Esophagus squamous epithelium (tissue), 5 donors: ENCODE data around the gene PTPRN2. TPM values are rescaled to one million over a fixed set of nuclear protein-coding genes. Genes with fewer than 3 reads are reported as not detected.

Experiments
- DNase-seq: peaks from one replicate; lab custom pipeline; 2025; lab: John Stamatoyannopoulos, UW
- H3K27ac ChIP-seq, 4 donors: fragments of 200-600 bp; sonication (generic); one replicate each; pipeline ENCODE4 v1.5.1; 2016 to 2019; ENCODE audit warnings: mild to moderate bottlenecking in 1 of 4
- H3K27me3 ChIP-seq, 4 donors: fragments of 200-600 bp; sonication (generic); 1 replicate in 3 of 4; 2 replicates in 1 of 4; pipeline versions ENCODE4 v1.5.1 to v1.6.0; 2017 to 2021; ENCODE audit warnings: antibody characterized with exemption in 1 of 4
- H3K36me3 ChIP-seq, 3 donors: fragments of 200-600 bp; sonication (generic); one replicate each; pipeline ENCODE4 v1.5.1; 2016 to 2019
- H3K4me1 ChIP-seq, 3 donors: fragments of 200-600 bp; sonication (generic); one replicate each; pipeline ENCODE4 v1.5.1; 2017 to 2019
- H3K4me3 ChIP-seq, 4 donors: fragments of 200-600 bp; sonication (generic); 1 replicate in 3 of 4; 2 replicates in 1 of 4; pipeline ENCODE4 v1.5.1; 2016 to 2019; ENCODE audit warnings: mild to moderate bottlenecking in 2 of 4, moderate library complexity in 1 of 4
- H3K9me3 ChIP-seq, 3 donors: fragments of 200-600 bp; sonication (generic); one replicate each; pipeline ENCODE4 v1.5.1; 2016 to 2019
- CTCF ChIP-seq, 6 experiments: fragments of 450-650 bp in 4 of 6; fragments of 200-600 bp in 2 of 6; sonication (generic) in 2 of 6; IDR thresholded peaks; one replicate each; pipeline ENCODE4 v1.5.1; 2016 to 2019; ENCODE audit warnings: antibody characterized with exemption in 6 of 6, mild to moderate bottlenecking in 4 of 6, moderate library complexity in 4 of 6
- POLR2A ChIP-seq, 4 donors: fragments of 450-650 bp; IDR thresholded peaks; one replicate each; pipeline ENCODE4 v1.6.1; 2017; ENCODE audit warnings: antibody characterized with exemption in 4 of 4, mild to moderate bottlenecking in 4 of 4, moderate library complexity in 3 of 4
- WGBS, 2 donors: methylation state at CpG; one replicate each; pipeline ENCODE4 v1.1.5; 2018; 5-methylcytosine and 5-hydroxymethylcytosine counted together
- intact Hi-C: fragments of 100-400 bp; cut with DNase I; formaldehyde crosslinking; loops from one replicate; pipeline ENCODE4 v1.15.0; 2022
- total RNA-seq, 4 donors: library from RNA; depleted of rRNA; stranded (reverse); fragments of >200 nt; gene quantifications; one replicate each; pipeline ENCODE4 v1.1.0, GENCODE V29; 2016
- donor health status: DM: yes; HTN: yes; CAD: no.

The PTPRN2 gene
- total RNA-seq, 4 donors from 2014 or later, result 0.38 to 2.7 (median 1.0) TPM

GRCh38 chr7:157604661-157605381, 982.8 kb downstream of the PTPRN2 start:
- H3K9me3 ChIP-seq, result no peaks in the 10 kb centered on the region
- H3K27ac ChIP-seq, result no peak overlapping the region
- peaks cover 0 to 7% (median 0%) of the 10 kb centered on the region in 4 donors for H3K27me3 ChIP-seq
- H3K4me3 ChIP-seq, result no peak overlapping the region
- no peaks in the 10 kb centered on the region for H3K4me1 ChIP-seq
- TF ChIP-seq POLR2A (IDR thresholded peaks at IDR 0.05), result no peak
- TF ChIP-seq CTCF (IDR thresholded peaks at IDR 0.05), result no peak
- H3K36me3 ChIP-seq, result no peaks in the 10 kb centered on the region
- DNase-seq, result no peak
- intact Hi-C loops, result no loop called here
- WGBS, 2 donors, result 87 to 90% methylated on average over 12 to 14 of the region's 21 CpGs

DNA sequence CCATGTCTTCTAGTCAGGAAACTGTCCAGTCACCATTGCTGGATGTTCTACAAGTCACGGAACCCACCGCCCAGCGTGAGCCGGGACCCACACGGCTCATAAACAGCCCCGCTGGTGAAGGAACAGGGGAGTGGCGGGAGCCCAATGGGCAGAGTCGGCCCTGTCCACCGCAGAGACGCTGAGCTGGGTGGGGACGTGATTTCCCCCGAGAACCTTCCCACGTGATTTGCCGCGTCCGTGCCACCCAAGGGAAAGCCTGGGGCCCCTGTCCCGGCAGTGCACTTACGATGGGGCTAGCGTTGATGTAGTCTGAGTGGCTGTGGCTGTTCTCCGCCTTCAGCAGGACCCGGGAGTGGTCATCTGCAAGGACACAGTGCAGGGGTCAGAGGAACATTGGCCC, 983.9 kb downstream of the PTPRN2 start:
- WGBS, 2 donors, result 86% methylated on average over 8 of the region's 21 CpGs; no CpG with 5 or more reads in 1 of the 2 donors
- Histone ChIP-seq H3K27ac (no peak overlapping the region), H3K4me1 (no peaks in the 10 kb centered on the region), H3K27me3 (peaks cover 0 to 7% (median 0%) of the 10 kb centered on the region in 4 donors), H3K9me3 (no peaks in the 10 kb centered on the region), H3K36me3 (no peaks in the 10 kb centered on the region), H3K4me3 (no peak overlapping the region)
- intact Hi-C loops, result no loop called here
- DNase-seq, result no peak
- no peak for TF ChIP-seq CTCF (IDR thresholded peaks at IDR 0.05)
- no peak for TF ChIP-seq POLR2A (IDR thresholded peaks at IDR 0.05)

GRCh38 chr7:157603005-157603404, 984.6 kb downstream of the PTPRN2 start:
- intact Hi-C loops, result no loop called here
- no peak overlapping the region for H3K27ac ChIP-seq
- WGBS, 2 donors, result 81 to 100% methylated on average over 1 to 6 of the region's 9 CpGs
- no peaks in the 10 kb centered on the region for H3K4me1 ChIP-seq
- no peak for DNase-seq
- H3K4me3 ChIP-seq, result no peak overlapping the region
- peaks cover 0 to 7% (median 0%) of the 10 kb centered on the region in 4 donors for H3K27me3 ChIP-seq
- H3K36me3 ChIP-seq, result no peaks in the 10 kb centered on the region
- H3K9me3 ChIP-seq, result no peaks in the 10 kb centered on the region
- TF ChIP-seq POLR2A (IDR thresholded peaks at IDR 0.05), result no peak
- TF ChIP-seq CTCF (IDR thresholded peaks at IDR 0.05), result no peak

DNA sequence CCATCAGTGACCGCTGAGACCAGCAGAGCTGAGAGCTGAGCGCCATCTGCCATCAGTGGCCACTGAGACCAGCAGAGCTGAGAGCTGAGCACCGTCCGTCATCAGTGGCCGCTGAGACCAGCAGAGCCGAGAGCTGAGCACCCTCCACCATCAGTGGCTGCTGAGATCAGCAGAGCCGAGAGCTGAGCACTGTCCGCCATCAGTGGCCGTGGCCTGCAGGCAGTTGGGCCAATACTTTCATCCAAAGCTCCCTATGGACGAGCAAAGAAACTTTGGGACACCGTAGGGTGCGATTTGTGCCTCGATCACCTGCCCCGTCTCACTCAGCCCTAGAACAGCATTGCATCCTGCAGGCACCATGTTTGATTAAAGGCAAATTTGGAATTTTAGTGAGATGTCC, 985.0 kb downstream of the PTPRN2 start:
- no peaks in the 10 kb centered on the region for H3K4me1 ChIP-seq
- H3K36me3 ChIP-seq, result no peaks in the 10 kb centered on the region
- TF ChIP-seq POLR2A (IDR thresholded peaks at IDR 0.05) (no peak), CTCF (IDR thresholded peaks at IDR 0.05) (no peak)
- intact Hi-C loops, result no loop called here
- no peak overlapping the region for H3K27ac ChIP-seq
- H3K9me3 ChIP-seq, result no peaks in the 10 kb centered on the region
- WGBS, 2 donors, result 90 to 92% methylated on average over 2 to 8 of the region's 14 CpGs
- peaks cover 0 to 7% (median 0%) of the 10 kb centered on the region in 4 donors for H3K27me3 ChIP-seq
- DNase-seq, result no peak
- H3K4me3 ChIP-seq, result no peak overlapping the region

DNA sequence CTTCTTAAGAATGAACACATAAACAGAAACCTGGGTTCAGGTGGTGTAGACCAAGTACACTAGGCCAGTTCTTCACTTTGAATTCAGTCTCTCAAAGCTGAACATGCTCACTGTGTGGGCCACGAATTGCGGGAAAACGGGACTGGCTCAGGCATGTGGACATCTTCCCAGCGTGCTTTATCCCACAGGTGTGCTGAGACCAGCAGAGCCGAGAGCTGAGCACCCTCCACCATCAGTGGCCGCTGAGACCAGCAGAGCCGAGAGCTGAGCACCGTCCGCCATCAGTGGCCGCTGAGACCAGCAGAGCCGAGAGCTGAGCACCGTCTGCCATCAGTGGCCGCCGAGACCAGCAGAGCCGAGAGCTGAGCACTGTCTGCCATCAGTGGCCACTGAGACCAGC, 985.5 kb downstream of the PTPRN2 start:
- H3K9me3 ChIP-seq, result no peaks in the 10 kb centered on the region
- H3K36me3 ChIP-seq, result no peaks in the 10 kb centered on the region
- no peak overlapping the region for H3K4me3 ChIP-seq
- intact Hi-C loops, result no loop called here
- no peak for DNase-seq
- H3K27me3 ChIP-seq, result peaks cover 0 to 7% (median 0%) of the 10 kb centered on the region in 4 donors
- H3K4me1 ChIP-seq, result no peaks in the 10 kb centered on the region
- no peak for TF ChIP-seq POLR2A (IDR thresholded peaks at IDR 0.05)
- no peak for TF ChIP-seq CTCF (IDR thresholded peaks at IDR 0.05)
- 80% methylated on average over 5 of the region's 15 CpGs; no CpG with 5 or more reads in 1 of the 2 donors for WGBS, 2 donors
- no peak overlapping the region for H3K27ac ChIP-seq
